HCT116 (cell line): ENCODE data around the gene MPP1. TPM values are rescaled to one million over a fixed set of nuclear protein-coding genes. Genes with fewer than 3 reads are reported as not detected.
A peak's percentile ranks its signal among the peaks of the same experiment; 100 is the strongest.

Source experiments
- ATAC-seq: fragments of 200-7000 bp; cut with Tn5 transposase; 2 replicates; pipeline ENCODE4 v1.9.1; 2020; ENCODE audit warnings: mild to moderate bottlenecking, moderate library complexity
- BruUV-seq: library from RNA; stranded (reverse); fragments of 400-500 nt; replicated peaks from 2 replicates; lab custom pipeline; 2021; lab: Mats Ljungman, UMichigan
- CTCF ChIA-PET: fragments of 300-600 bp; sonication (Branson Sonifier 250); formaldehyde crosslinking; loops from one replicate; lab custom pipeline; 2021; ENCODE audit warnings: antibody characterized with exemption; lab: Charles Lee
- POLR2A ChIA-PET: fragments of 300-600, 350-600 bp; sonication (Branson Sonifier 250); formaldehyde crosslinking; loops from one replicate; lab custom pipeline; 2021; ENCODE audit warnings: antibody characterized with exemption; lab: Charles Lee
- RAD21 ChIA-PET, 2 experiments: fragments of 300-600 bp; sonication (Branson Sonifier 250); formaldehyde crosslinking; loops; one replicate each; lab custom pipeline; 2023; ENCODE audit warnings: low total read pairs in 2 of 2; ENCODE audit not compliant: uncharacterized antibody in 2 of 2, unreplicated experiment in 2 of 2, low non-redundant PET in 1 of 2; lab: Charles Lee
- DNase-seq: peaks from one replicate; pipeline ENCODE4 v3.0.0-alpha.2; 2010; ENCODE audit warnings: low read depth, low spot score
- H2AFZ ChIP-seq: fragments of 200-600 bp; shearing (Covaris generic), sonication (generic); 2 replicates; pipeline ENCODE4 v1.6.1; 2017; ENCODE audit warnings: low read depth, mixed run types, mixed read lengths, antibody characterized with exemption, low read length; ENCODE audit not compliant: poor library complexity, severe bottlenecking
- H3K27ac ChIP-seq: 2 replicates; pipeline ENCODE4 v1.5.1; 2012; ENCODE audit warnings: low read depth, low read length
- H3K27me3 ChIP-seq: fragments of 200-600 bp; sonication (generic); 2 replicates; pipeline ENCODE4 v1.6.1; 2016; ENCODE audit warnings: mixed run types, low read length, mixed read lengths; ENCODE audit not compliant: insufficient read depth
- H3K36me3 ChIP-seq, 2 experiments: fragments of 200-500 bp in 1 of 2; fragments of 200-600 bp in 1 of 2; sonication (Bioruptor generic) in 1 of 2; sonication (generic) in 1 of 2; 2 replicates each; pipeline versions ENCODE4 v1.5.1 to v1.6.1; 2014 to 2016; ENCODE audit warnings: low read length in 2 of 2, inconsistent platforms in 1 of 2, mixed read lengths in 1 of 2, mixed run types in 1 of 2; ENCODE audit not compliant: insufficient read depth in 2 of 2, control insufficient read depth in 1 of 2
- H3K4me1 ChIP-seq, 2 experiments: fragments of 200-600 bp in 1 of 2; sonication (generic) in 1 of 2; 2 replicates each; pipeline versions ENCODE4 v1.5.1 to v1.6.1; 2012 to 2017; ENCODE audit warnings: low read length in 2 of 2, inconsistent platforms in 1 of 2, mild to moderate bottlenecking in 1 of 2, mixed read lengths in 1 of 2, mixed run types in 1 of 2, moderate library complexity in 1 of 2; ENCODE audit not compliant: insufficient read depth in 2 of 2, control insufficient read depth in 1 of 2
- H3K4me2 ChIP-seq: fragments of 200-600 bp; sonication (generic); 2 replicates; pipeline ENCODE4 v1.6.1; 2017; ENCODE audit warnings: mixed run types, low read length, mixed read lengths
- H3K4me3 ChIP-seq, 2 experiments: fragments of 200-600 bp in 1 of 2; sonication (generic) in 1 of 2; replicated peaks in 1 of 2; 2 replicates each; pipeline ENCODE4 v1.5.1; 2011 to 2016; ENCODE audit warnings: low read length in 2 of 2, control low read depth in 1 of 2, low read depth in 1 of 2, mild to moderate bottlenecking in 1 of 2, mixed read lengths in 1 of 2, mixed run types in 1 of 2
- H3K79me2 ChIP-seq: fragments of 200-600 bp; sonication (generic); 2 replicates; pipeline ENCODE4 v1.6.1; 2017; ENCODE audit warnings: mild to moderate bottlenecking, mixed run types, low read length, moderate library complexity, mixed read lengths; ENCODE audit not compliant: insufficient read depth
- H3K9ac ChIP-seq: fragments of 200-600 bp; sonication (generic); 2 replicates; pipeline ENCODE4 v1.6.1; 2016; ENCODE audit warnings: low read length, mixed read lengths
- H3K9me2 ChIP-seq: fragments of 200-600 bp; sonication (generic), shearing (Covaris generic); 2 replicates; pipeline ENCODE4 v1.6.1; 2017; ENCODE audit warnings: mixed run types, mild to moderate bottlenecking, moderate library complexity; ENCODE audit not compliant: insufficient read depth
- H3K9me3 ChIP-seq, 2 experiments: fragments of 200-500 bp in 1 of 2; fragments of 200-600 bp in 1 of 2; sonication (Bioruptor generic) in 1 of 2; sonication (generic) in 1 of 2; 2 replicates each; pipeline ENCODE4 v1.6.1; 2014 to 2017; ENCODE audit warnings: low read length in 2 of 2, mixed read lengths in 2 of 2, inconsistent platforms in 1 of 2, low read depth in 1 of 2, mild to moderate bottlenecking in 1 of 2, mixed run types in 1 of 2, moderate library complexity in 1 of 2; ENCODE audit not compliant: control insufficient read depth in 1 of 2, insufficient read depth in 1 of 2
- H4K20me1 ChIP-seq: fragments of 200-600 bp; sonication (generic), shearing (Covaris generic); 2 replicates; pipeline ENCODE4 v1.6.1; 2017; ENCODE audit warnings: mixed run types, mild to moderate bottlenecking, moderate library complexity; ENCODE audit not compliant: insufficient read depth
- FOSL1 ChIP-seq: IDR thresholded peaks from 2 replicates; pipeline ENCODE4 v1.6.1; 2012; ENCODE audit warnings: low read depth
- SP1 ChIP-seq: IDR thresholded peaks from 2 replicates; pipeline ENCODE4 v1.6.1; 2012; ENCODE audit warnings: low read depth
- YY1 ChIP-seq: IDR thresholded peaks from 2 replicates; pipeline ENCODE4 v1.6.1; 2011; ENCODE audit warnings: low read length, low read depth, moderate library complexity, mild to moderate bottlenecking; ENCODE audit not compliant: insufficient replicate concordance; ENCODE audit errors: extremely low read depth
- ZFX ChIP-seq: fragments of 450-650 bp; IDR thresholded peaks from 2 replicates; pipeline ENCODE4 v1.6.1; 2017
- intact Hi-C: fragments of 100-400 bp; cut with micrococcal nuclease; formaldehyde crosslinking; loops from 2 replicates; pipeline ENCODE4 v1.10.0; 2022
- total RNA-seq: library from RNA; stranded (reverse); gene quantifications from one replicate; pipeline ENCODE4 v1.2.1, GENCODE V29; 2021; ENCODE audit not compliant: unreplicated experiment

MPP1 gene
- total RNA-seq, 1 experiment from 2014 or later: 13.1 TPM

DNA sequence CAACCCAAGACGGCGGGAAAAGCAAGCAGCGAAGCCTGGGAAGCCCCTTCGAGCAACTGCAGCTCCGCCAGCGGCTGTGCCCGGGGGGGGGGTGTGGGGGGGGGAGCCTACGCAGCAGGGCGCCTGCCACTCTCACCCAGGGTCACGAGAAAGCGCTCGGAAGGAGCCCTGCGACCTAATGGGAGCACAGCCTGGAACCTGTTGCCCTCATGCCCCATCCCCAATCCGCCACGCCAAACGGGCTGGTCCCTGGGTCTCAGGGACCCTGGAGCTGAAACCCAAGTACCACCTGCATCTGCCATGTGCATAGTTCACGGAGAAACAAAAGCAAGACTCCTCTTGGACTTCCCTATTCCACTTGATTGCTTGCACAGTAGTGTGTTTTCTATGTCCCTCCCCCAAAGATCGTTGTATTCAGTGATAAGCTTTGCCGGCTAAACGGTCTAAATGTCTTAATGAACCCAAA, 54.0 kb downstream of the MPP1 start:
- H3K4me3 ChIP-seq: 0 out of 4 replicates have a peak overlapping the region, but pooled peaks of 1 of the 2 experiments have one; percentile 5
- no peak for TF ChIP-seq YY1
- no peak for TF ChIP-seq ZFX
- no peak for TF ChIP-seq FOSL1
- H3K4me1 ChIP-seq: peaks cover 0 to 3% of the 10 kb centered on the region in 2 experiments; a peak in 1 of 4 replicates
- no TSS peak for BruUV-seq
- no peak overlapping the region for H3K27ac ChIP-seq
- ChIA-PET CTCF (no interaction called here), POLR2A (no interaction called here), RAD21 (no interaction called here)
- H3K27me3 ChIP-seq: peaks cover 5% of the 10 kb centered on the region; the same call in 1 of the 2 replicates
- intact Hi-C loops: no loop called here
- H3K79me2 ChIP-seq: no peaks in the 10 kb centered on the region
- H3K9me3 ChIP-seq: no peaks in the 10 kb centered on the region
- no peak overlapping the region for H3K9ac ChIP-seq
- ATAC-seq (no peak), DNase-seq (no peak)
- H3K4me2 ChIP-seq: peak overlapping the region; percentile 47; the same call in 1 of the 2 replicates
- H3K9me2 ChIP-seq: no peaks in the 10 kb centered on the region
- no peaks in the 10 kb centered on the region for H3K36me3 ChIP-seq
- H2AFZ ChIP-seq: no peak overlapping the region
- no peaks in the 10 kb centered on the region for H4K20me1 ChIP-seq

DNA sequence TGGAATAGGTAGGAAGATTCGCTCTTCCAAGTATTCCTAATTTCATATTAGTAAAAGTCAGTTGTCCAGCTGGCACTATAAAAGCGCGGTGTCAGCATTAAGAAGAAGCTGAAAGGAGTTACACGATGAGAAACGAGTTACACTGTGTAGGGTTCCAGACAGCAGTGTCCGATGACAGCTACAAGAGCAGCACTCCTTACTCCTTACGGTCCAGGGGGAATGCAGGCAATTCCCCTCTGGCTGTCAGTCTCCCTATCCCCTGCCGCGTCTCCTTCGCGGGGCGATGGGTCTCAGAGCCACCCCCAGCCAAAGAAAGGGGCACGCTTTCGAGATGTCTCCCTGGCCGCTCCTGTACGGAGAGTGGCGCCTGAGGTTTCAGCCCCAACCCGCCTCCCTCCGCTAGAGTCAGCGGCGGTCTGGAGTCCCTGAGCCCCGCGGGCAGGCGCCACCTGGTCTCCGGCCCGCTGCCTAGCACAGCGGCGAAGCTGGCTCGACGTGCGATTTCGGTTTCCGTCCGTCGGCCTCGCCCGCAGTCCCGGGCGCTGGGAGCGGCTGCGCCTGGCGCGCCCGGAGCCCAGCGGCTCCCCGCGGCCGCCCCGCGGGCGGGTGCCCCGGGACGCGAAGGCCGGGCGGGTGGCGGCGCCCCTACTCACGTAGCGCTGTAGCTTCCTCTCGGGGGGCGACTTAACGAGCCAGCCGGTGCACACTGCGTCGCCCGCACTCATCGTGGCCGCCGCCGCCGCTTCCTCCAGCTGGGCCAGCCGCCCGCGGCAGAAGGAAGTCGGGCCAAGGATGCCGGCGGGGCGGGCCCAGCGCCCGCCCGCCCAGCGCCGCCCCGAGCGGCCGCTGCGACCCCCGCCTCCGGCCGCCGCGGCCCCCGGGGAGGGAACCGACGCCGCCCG, 54.7 kb downstream of the MPP1 start, which contains the start of gene GAB3:
TSS of gene GAB3 (minus strand) at position 777 of the 902 bp plus-strand sequence. CDS start at position 725, 52 bp downstream.
- H3K79me2 ChIP-seq: no peaks in the 10 kb centered on the region
- H2AFZ ChIP-seq: no peak within 1 kb of the TSS
- H3K27ac ChIP-seq: no peak within 1 kb of the TSS
- peaks cover 0 to 3% of the 10 kb centered on the region in 2 experiments; a peak in 1 of 4 replicates for H3K4me1 ChIP-seq
- no TSS peak for BruUV-seq
- intact Hi-C loops: no loop called here
- ChIA-PET RAD21 (no interaction called here), CTCF (interaction anchor here (2.3 kb wide), 1 partner anchor 13 kb away, joined by 17 read pairs; the partner anchor contains the start of gene DKC1), POLR2A (no interaction called here)
- no peak within 1 kb of the TSS for H3K9ac ChIP-seq
- peak within 1 kb of the TSS; percentile 57 for H3K4me2 ChIP-seq
- H3K4me3 ChIP-seq: peak within 1 kb of the TSS; percentile 27 to 46; a peak in 3 of 4 replicates
- H3K27me3 ChIP-seq: peaks cover 5% of the 10 kb centered on the region; the same call in 1 of the 2 replicates
- H3K9me2 ChIP-seq: no peaks in the 10 kb centered on the region
- H3K36me3 ChIP-seq: no peaks in the 10 kb centered on the region
- TF ChIP-seq SP1: no peak
- H4K20me1 ChIP-seq: no peaks in the 10 kb centered on the region
- DNase-seq: no peak
- peak; percentile 58 for ATAC-seq
- H3K9me3 ChIP-seq: no peaks in the 10 kb centered on the region
